GM21447 (cell line): Measurements from ENCODE around the gene CSF1.

Experiments used
- ATAC-seq: cut with Tn5 transposase; IDR thresholded peaks from one replicate; pipeline ENCODE4 v1.9.1; 2021; ENCODE audit not compliant: unreplicated experiment

The CSF1 gene

DNA sequence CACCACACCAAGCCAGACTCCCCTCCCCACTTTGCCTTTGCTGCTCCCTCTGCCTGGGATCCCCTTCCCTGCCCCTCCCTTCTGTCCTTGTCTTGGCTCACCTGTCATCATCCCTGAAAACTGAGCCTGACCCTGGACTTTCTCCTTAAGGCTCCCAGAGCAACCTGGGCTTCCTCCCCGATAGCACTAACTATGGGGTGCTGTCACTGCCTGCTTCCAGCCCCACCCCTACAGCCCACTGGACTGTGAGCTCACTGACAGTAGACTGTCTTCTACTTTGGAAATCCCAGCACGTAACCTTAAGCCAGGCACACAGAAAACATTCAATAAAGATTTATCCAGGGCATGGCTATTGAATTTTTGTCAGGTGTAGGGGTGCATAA is 9.5 kb upstream of the CSF1 start:
- ATAC-seq, result no peak

DNA sequence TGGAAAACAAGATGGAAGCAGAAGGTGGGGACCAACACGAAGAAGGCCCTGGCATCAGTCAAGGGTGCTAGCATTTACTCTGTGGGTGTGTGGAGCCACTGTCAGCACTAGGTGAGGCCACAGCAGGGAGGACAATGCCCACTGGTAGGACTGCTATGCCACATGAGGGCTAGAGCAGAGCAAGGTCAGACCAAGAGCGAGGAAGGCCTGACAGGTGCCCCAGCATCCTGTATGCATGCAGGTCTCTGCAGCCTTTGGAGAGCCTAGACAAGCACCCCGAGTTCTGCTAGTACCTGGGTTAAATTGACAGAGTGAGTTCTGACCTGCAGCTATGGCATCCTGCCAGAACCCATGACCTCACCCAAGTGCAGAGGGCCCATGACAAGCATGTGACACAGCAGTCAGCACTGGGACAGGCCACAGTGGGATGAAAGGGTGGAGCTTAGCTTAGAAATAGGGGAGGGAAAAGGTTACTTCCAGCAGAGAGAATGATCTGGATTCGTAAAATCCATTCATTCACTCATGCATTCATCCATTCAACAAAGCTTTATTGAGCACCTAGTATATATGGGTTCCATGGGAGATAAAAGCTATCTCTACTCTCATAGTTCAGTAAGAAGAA is 9.0 kb upstream of the CSF1 start:
- ATAC-seq, result no peak

DNA sequence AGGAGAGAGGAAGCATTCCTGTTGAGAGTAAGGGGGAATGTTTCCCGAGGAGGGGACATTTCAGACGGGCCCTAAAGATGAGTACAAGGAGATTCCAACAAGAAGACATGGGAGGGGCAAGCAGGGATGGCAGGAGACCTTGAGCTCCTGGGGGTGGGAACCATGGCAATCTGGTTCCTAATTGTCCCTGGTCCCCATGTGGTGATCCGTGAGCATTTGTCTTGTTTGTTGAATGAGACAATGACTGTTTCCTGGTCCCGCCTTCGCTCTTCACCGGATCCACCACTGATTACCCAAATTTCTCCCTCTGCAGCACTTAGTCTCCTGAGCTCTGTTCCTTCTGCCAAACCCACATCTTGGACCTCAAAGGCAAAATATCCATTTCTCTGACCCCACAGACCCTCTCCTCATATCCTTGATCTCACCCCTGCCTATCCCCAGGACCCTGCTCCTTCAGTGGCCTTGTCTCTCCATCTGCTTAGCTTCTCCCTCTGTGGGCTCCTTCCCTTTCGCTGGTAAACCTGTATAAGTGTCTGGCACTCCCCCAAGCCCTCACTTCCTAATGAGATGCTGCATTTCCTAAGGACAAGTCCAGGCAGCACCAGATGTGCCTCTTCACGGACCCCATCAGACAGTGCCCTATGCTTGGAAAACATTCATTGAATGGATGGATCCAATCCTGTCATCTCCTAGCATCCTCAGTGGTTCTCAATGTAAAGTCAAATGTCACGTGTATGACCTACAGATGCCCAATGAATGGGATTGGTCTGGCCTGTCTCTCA is 8.3 kb upstream of the CSF1 start:
- ATAC-seq, result no peak

DNA sequence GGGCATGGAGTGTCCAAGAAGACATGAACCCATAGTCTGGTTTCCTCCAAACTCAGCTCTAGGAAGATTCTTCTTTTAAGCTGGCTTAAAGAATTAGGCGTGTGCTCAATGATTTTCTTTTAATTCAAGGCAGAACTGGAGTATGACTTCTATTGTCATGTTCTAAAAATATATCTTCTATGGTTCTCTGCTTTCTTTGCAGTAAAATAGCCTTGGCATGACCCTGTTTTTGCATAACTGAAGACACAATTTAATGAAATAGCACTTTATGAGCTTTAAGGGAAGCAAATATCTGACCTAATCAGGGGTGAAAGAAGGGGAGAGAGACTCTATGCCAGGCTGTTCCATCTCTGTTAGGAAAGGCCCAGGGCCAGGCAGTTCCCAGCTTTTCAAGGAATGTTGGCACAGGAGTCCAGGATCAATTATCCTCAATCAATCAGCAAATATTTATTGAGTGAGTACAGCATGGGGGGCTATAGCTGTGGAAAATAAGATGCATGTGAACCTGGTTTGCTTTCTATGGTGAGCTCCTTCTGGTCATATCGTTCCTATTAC is 7.2 kb upstream of the CSF1 start:
- no peak for ATAC-seq

DNA sequence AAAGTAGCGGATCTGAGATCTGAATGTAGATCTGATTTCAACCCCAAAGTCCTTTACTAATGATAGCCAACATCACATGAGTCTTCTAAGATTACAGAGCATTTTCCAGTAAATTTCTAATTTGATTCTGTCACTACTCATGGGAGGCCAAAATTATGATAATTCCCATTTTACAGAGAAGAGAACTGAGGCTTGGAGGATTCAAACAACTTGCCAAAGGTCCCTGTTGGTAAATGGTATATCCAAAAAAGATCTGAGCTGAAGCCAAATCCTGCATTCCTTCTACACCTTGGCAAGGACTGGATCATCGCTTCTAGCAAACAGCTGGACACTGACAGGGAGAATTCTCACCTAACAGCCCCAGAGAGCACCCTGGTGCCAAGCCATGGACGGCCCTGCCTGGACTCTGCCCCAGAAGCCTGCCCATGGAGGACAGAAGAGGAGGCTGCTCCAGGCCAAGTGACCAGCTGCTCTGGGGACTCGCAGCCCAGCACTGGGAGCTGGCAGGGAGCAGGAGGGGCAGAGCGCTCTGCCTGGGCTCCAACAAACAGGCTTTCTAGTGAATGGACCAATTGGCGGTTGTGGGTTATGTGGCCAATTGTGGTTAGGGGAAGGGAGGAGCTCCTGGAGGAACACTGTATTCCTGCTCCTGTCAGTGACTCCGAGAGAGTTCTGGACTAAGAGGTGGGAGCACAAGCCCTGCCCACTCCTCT is 6.4 kb upstream of the CSF1 start:
- ATAC-seq, result no peak

DNA sequence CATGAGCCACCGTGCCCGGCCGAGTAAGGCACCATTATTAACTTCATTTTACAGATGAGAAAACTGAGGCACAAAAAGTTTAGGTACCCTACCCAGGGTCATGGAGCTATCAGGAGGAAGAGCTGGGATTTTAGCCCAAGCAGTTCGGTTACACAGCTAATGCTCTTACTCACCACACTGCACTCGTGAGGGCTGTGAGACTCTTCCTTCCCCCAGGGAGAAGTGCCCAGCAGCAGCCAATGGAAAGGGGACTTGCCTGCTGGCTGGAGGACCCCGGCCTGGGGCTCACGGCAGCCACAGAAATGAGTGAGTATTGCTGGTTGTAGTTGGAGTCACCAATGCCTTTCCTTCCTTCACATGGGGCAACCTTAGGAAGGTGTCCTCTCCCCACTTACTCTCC is 5.2 kb upstream of the CSF1 start:
- no peak for ATAC-seq

DNA sequence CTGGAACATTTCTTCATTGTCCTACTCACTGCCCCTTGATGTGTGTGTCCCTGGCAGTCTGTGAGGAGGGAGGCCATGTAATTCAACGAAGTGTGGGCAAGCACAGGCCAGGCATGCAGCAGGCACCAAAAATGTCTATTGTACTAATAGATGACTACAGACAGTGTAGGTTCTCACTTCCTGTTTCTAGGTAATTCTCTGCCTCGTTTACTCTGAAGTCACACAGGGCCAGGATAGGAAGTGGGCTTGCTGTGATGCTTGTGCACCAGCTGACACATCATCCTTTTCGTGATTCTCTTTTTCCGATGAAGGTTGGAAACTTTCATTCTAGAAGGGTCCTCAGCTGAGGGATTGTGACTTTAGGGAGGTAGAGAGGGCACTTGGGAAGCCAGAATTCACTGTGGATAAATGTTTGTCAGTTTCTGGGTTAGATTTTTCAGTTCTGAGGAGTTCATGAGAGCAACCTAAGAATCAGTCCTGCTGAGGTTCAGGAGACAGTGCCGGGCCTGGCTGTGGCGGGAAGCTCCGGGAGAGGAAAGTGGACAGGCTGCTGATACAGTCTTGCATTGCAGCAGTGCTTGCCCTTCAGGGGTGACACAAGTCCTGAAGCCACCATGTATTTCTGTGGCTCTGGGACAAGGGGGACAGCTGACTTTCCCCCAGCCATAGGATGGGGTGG is 4.3 kb upstream of the CSF1 start:
- peak; percentile 93 for ATAC-seq

DNA sequence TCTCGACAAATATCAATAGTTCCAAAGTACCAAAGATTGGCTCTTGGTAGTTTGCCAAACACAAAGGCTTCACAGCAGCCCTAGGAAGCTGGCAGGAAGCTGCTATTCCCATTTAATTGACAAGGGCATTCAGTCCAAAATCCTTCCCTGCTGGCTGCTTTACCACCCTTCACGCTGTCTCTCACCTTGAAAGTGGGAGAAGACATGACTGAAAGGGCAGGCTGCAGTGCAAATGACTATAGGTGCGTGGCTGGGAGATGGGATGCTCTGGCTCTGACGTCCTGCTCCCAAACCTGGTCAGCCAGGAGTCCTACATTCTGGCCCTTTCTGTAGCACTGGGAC is 3.8 kb upstream of the CSF1 start:
- ATAC-seq, result no peak

DNA sequence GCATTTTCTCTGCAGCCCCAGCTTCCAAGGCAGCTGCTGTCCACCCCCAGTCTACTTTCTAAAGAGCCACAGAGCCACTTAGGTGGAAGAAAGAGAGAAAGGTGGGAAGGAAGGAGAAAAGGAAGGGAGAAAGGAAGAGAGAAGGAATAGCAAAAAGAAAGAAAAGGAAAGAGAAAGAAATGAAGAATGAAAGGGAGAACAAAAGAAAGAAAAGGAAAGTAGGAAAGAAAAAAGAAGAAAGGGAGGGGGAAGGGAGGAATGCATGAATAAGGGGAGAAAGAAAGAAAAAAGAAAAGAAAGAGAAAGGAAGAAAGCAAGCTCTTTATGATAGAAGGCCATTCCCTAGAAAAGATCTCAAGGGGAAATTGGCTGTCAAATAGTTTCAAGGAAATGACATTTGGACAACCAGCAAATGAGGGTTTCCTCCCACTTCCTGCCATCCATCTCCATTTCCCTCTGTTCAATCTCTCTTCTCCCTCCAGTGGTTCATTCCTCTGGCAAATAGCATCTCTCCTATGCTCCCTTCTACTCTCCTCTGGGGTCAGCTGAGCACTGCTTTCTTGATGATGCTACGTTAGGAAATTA is 3.4 kb upstream of the CSF1 start:
- ATAC-seq, result no peak

DNA sequence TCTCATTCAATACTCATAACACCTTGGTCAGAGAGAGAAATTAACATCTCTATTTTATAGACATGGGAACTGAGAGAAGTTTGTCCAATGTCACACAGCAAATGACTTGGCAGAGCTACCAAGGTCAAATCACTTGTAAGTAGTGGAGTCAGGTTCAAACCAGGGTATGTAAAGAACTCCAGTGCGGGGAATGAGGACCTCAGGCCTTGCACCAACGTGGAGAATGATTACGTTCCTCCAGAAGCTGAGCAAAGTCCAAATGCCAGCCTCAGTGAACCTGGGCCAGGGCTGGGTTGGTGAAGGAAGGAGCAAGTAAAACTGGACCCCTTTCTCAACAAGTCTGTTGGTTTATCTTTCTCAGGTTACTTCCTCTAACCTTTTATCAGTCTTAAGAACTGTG is 1.8 kb upstream of the CSF1 start:
- no peak for ATAC-seq

DNA sequence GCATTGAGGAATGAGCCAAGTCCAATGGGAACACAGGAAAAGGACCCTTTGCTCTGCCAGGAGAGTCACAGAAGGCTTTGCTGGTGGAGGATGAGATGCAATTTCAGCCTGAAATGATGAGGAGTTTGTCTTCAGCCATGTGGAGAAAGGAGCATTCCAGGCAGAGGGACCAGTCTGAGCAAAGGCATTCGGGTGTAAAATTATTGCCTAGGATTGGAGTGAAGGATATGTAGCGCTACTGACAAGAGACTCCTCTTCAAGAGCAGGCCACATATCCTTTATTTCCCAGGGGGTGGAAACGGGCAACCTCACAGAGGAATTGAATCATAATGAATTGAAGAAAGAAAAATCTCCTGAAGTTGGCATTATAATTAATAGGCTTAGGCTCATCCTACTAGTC is 1.1 kb upstream of the CSF1 start:
- ATAC-seq, result no peak

DNA sequence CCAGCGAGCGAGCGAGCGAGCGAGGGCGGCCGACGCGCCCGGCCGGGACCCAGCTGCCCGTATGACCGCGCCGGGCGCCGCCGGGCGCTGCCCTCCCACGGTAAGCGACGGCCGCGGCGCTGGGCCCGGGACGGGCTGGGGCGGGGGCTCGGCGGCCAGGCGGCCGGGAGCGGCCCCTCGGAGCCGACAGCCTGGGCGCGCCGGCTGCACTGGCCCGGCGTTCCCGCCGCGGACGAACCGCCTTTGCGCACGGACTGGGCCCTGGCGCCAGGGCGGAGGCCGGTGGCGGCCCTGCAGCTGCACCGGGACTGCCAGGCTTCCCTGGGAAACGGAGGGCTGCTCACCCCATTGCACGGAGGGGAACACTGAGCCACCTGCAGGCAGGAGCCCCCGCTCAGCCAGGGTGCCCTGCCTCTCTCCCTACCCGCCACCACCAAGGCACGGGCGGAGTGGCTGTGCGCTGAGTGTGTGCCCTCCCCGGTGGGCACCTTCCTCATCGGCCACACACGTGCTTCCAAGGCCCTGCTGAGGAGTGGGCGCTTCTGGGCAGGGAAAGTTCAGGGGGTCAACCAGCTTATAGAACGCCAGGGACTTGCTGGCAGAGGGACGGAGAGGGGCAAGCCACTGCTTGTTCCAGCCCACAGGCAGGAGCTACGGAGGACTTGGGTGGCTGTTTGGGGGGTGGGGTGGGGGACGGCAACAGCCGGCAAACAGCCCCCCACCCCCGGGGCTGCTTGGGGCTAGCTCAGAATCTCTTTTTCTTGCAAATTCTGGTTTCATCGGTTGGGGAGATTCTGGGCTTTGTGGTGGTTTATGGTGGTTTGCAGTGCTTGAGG is 532 bp downstream of the CSF1 start:
- no peak for ATAC-seq

DNA sequence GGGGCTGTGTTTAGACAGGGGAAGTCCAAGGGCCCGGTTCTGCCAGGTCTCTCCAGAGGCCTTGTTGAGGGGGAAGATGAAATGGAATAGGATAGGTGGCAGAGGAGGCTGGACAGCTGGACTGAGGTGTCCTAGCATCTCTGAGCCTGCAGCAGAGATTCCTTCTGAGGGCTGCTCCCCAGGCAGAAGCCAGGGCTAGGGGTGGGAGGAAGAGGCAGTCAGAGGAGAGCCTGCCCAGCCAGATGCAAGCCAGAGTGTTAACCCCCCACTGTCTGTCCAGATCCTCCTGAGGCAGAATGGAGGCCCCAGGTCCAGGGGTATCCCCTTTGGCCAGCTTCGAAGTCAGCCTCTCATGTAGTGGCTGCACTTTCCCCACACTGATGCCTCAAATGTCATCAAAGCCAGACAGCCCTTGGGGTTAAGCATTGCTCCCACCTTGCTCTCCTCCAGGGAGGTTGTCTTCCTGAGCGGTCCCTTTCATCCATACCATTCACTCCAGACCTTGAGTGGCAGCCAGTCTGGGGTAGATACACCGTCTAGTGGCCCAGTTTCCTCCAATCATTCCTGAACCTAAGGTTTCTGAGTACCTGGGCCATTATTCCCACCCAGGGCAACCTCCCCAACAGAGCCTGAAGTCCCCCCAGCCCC is 1.7 kb downstream of the CSF1 start:
- no peak for ATAC-seq

DNA sequence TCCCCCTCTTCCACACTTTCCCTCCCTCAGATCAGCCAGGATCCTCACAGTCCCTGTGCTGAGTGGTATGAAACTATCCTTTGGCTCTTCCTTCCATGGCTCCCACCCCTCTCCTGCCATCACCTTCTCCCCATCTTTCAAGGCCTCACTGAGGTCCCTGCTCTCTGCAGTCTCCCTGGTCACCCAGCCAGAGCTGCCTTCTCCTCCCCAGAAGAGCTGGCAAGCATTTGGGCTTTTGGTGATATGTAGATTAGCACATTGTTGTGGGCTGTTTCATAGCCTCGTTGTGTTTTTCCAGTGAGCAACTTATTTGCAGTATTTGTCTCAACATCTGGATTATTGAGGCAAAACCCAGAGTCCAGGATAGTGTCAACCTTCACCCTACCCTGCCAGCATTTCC is 2.2 kb downstream of the CSF1 start:
- ATAC-seq, result no peak

DNA sequence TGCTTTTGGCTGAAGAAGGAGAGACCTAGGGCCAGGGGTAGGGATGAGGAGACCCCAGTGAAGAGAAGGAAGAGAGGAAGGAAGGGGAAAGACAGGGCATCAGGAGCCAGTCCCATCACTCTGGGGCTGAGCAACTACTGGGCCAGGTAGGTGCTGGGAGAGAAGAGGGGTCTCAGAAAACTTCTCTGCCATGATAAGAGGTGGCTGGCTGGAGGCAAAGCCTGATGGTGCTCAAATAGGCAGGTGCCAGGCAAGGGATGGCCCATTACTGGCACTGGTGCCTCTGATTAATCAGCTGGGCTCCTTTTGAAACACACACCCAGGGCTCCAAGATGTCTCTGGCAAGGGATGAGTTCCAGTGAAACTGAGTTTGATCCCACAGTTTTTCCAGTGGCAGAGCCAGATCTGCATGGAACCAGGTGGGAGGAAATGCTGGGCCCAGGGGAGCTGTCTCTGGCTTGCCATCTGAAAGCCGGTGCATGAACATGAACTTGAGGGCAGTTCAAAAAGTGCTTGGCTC is 2.8 kb downstream of the CSF1 start:
- no peak for ATAC-seq

DNA sequence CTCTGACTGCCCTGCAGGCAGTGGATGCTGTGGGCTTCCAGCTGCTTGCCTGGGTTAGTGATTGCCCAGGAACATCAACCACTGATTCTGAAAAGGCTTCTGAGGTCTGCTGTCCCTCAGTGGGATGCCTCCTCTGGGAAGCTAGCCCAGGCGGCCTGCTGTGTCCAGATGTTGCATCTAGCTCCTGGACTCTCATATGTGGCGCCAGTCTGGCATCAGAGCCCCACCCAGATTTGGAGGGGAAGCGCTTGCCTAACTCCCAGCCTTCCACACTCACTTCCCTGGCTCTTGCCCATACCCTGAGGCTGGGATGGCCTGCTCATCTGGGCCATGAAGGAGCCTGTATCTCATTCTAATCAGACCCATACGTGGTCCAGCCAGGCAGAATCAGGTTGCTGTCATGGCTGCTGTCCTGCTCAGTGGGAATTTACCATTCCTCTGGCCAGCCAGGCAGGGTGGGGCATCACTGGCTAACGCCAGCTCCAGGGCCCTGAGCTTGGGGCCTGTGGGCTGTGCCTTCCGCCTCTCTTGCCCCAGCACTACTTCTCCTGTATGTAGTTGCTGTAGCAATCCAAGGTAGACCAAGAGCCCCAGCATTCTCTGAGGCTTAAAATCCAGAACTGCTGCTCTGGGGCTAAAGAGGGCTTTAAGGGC is 4.1 kb downstream of the CSF1 start:
- no peak for ATAC-seq

DNA sequence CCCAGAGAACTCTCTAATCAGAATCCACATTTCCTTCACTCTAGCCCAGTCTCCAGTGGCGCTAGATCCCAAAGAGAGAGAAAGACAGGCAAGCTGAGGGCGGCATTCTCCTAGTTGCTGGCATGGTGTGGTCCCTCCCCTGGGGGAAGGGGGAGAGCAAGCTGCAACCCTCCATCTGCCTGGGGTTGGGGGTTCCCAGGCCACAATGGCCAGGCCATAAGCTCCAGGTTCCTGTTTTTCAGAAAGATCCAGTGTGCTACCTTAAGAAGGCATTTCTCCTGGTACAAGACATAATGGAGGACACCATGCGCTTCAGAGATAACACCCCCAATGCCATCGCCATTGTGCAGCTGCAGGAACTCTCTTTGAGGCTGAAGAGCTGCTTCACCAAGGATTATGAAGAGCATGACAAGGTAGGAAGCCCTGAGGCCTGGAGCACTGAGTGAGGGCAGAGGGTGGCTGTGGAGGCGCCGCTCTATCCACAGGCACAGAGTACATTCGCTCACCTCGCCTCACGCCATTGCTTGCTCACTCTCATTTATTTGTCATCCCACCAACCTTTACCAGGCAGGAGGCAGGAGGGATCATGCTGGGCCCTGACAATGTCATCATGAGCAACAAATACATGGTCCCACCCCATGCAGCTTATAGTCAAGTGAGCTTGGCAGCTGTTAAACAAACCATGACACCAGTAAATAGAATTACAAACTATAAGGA is 6.6 kb downstream of the CSF1 start:
- no peak for ATAC-seq
